Stimulated activated CD4-positive, alpha-beta T cell treated with anti-CD3 and anti-CD28 coated beads, Interleukin-4, amount 100 ng/mL, for 48 hours (primary cell): ENCODE measurements around the gene PAX8.

ENCODE experiments used
- DNase-seq, 2 donors: peaks; one replicate each; pipeline ENCODE4 v3.0.0-alpha.2; 2020; ENCODE audit warnings: low read depth in 2 of 2

PAX8 gene

GRCh38 chr2:113183703-113184102 lies 95.0 kb downstream of the PAX8 start:
- no peak for DNase-seq

DNA sequence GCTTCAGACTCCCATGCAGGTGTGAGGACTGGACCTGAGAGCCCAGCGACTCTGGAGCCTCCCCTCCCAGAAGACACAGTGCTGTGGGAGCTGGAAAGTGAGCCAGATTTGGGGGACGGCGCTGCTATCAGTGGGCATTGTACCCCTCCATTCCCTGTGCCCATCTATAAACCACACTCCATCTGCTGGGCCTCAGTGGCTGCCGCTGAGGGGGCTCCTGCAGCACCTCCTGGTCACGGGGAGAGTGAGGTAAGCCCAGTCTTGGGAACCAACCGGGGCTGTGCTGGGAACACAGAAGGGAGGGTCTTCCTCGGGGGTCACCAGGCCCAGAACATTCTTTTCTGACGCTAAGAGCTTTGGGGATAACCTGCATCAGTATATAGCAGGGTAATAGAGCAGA lies 95.5 kb downstream of the PAX8 start:
- no peak for DNase-seq

GRCh38 chr2:113182471-113183260 lies 96.1 kb downstream of the PAX8 start:
- no peak for DNase-seq

- DNase-seq = no peak
Measured at GRCh38 chr2:113181258-113182051, 97.3 kb downstream of the PAX8 start.

- no peak for DNase-seq
Measured at GRCh38 chr2:113180131-113180946, 98.4 kb downstream of the PAX8 start.

GRCh38 chr2:113179446-113180045 lies 99.2 kb downstream of the PAX8 start:
- no peak for DNase-seq

- peak in 1 of 2 donors; percentile 46 for DNase-seq
Measured at GRCh38 chr2:113178891-113179290, 99.8 kb downstream of the PAX8 start.

- no peak for DNase-seq
Measured at GRCh38 chr2:113178069-113178746, 100.5 kb downstream of the PAX8 start.

- DNase-seq = no peak
Measured at GRCh38 chr2:113176696-113177355, 101.9 kb downstream of the PAX8 start.

DNA sequence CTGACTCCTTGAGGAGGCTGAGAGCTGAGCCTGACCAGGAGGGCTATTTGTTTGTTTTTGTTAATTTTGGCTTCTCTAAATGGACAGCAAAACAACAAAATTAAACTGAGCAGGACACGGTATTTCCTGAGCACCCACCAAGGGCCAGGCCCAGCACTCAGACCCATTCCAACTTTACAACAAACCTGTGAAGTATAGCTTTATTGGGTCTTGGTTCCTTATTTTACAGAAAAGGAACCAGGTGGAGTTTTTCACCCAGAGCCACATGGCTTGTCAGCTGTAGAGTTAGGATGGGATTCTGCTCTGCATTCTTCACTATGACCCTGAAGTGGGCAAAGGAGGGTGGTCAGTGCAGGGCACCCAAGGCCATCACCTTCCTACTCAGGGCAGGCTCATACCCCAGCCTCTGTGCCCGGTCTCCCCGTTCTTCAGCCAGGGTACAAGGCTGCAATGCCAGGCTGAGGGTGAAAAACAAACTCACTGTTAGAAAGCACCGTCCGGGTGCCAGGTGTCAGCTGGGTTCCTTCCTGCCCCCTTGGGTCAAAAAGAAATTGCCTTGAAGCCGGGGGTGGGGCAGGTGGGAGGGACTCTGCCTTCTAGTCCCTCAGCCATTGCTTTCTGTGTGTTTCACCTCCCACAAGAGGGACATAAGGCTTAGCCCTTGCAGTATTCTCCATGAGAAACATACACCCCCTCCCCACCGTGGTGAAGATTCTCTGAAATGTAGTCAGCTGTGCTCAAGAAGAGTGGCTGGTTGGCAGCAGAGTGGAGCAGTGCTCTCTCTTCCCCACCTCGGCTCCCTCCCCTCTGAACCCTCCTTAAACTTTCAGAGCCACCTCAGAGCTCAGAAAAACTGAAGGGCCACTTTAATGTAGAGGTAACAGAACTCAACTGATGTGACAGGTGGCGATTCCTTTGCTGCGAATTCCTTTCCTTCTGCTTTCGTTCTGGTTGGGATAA lies 102.7 kb downstream of the PAX8 start:
- no peak for DNase-seq

DNA sequence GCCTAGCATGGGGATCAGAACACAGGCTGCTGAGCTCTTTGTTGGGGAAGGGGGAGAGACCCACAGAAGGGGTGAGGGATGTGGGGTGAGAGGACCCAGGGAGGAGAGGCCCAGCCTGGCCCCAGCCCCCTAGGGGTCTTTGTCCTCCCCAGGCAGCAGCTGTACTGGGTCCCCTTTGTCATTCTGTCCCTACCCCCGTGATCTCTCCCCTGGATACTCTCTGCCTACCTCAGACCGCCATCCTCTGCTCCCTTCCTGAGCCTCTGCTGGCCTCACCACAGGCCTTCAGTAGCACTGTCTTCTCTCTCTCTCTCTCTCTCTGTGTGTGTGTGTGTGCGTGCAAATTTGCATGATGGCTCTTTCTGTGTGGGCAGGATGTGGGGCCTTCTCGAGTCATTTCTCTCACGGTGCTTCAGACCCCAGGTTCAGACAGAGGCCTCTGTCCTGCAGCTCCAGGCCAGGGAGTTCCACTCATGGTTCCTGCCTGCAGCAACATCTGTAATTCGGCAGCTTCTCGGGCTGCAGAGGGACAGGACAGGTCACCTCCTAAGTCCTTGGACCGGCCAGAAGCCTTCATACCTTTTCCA lies 103.6 kb downstream of the PAX8 start:
- DNase-seq = peak; percentile 44 to 62

DNA sequence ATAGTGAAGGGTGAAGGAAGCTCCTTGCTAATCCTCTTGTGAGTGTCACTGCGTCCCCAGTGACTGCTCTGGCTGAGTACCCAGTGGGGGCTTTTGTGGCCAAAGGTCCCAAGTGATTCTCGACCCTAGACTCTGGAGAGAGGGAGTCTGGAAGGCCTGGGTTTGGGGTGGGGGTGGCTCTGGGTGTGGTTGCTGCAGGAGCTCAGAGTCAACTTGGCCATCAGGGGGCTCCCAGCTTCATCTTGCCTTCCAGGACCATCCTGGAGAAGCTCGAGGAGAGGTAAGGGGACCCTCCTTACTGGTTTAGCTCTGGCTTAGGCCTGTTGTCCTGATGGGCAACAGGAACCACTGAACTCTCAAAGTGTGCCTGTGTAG lies 104.4 kb downstream of the PAX8 start:
- DNase-seq = no peak

DNA sequence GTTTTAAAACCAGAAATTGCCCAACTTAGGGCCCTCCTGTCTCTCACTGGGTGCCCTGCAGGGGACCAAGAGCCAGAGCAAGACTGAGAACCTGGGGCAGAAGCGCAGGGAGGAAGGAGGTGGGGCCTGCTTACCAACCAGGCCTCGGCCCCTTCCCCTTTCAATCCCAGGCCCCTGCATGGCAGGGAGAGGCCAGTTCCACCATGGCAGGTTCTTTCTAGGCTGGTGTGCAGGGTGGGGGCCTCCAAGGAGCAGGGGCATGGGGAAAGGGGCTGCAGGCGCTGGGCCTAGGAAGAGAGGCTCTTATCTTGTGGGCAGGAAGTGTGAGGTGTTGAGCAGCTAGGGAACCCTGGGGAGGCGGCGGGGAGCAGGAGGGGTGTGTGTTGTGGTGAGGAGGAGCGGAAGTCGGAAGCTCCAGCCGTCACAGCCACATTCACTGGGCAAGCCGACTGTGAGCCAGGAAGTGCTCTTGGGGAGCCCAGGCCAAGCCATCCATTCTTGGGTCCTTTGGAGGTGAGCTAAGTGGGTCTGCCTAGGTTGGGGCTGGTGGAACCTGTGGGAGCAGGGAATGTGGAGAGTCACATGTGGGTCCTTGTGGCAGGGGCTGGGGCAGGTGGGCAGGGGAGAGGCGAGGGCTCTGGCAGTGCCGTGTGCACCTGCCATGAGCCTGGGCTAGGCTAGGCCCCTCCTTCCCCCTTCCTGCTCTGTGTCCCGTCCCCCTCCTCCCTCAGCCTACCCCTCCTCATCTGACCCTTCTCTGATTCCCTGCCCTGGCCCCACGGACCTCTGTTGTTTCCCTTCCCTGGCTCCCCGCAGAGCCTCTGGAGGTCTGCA lies 105.0 kb downstream of the PAX8 start, which contains the start of gene PSD4:
TSS of gene PSD4 (plus strand) at position 430 of the 834 bp plus-strand sequence. CDS start 8,486 bp downstream, outside the sequence.
- peak; percentile 78 to 86 for DNase-seq

GRCh38 chr2:113172721-113173541 lies 105.8 kb downstream of the PAX8 start:
- DNase-seq = no peak

DNA sequence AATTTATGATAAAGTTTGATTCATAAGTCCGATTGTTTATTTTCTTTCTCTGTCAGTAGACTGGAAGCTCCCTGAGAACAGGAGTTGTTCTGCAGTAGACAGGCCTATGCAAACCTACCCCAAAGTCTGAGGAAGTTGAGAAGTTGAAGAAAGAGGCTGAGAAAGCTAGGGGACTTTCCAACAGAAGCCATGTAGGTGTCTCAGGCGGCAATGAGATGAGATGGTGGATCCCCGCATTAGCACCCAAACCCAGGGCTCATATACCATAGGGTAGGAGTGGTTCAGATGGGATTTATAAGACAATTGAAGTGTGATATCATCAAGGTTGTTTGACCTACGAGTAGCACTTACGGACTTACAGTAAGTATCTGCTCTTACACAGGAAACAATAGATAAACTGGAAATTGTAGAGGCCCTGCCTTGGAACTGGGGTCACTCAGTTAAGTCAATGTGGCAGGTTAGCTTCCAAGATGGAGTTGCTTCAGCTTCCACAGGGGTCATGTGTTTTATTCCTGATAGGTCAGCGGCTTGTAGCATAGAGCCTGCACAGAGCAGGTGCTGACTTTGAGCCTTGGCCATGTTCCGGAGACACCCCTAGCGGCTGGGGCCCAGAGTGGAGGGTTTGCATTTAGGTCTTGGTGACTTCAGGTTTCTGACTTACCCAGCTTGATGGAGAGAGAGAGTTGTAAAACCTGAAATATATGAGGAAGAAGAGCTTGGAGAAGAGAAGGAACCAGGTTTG lies 107.2 kb downstream of the PAX8 start:
- no peak for DNase-seq

DNA sequence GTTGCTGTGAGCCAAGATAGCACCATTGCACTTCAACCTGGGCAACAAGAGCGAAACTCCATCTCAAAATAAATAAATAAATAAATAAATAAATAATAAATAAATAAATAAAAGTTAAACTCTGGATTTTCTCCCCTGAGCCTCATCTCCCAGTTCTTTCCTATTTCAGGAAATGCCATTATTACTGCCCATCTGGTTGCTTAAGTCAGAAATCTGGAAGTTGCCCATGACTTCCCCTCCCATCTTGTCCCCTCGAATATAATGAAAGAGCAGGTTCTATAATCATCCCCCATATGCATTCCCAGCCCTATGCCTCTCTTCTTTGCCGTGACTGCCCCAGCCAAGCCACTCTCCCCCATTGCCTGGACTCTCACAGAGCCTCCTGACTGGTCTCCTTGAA lies 109.1 kb downstream of the PAX8 start:
- DNase-seq = no peak
